Astrocyte (in vitro differentiated cells and primary cell): ENCODE measurements around the gene VPS26C. TPM values are rescaled to one million over a fixed set of nuclear protein-coding genes. Genes with fewer than 3 reads are reported as not detected.

Experiments used
- DNase-seq: peaks from one replicate; pipeline ENCODE4 v3.0.0-alpha.2; 2010; ENCODE audit warnings: low read depth
- FAIRE-seq: peaks from 2 replicates; lab custom pipeline; 2011; peaks lifted over from hg19 to GRCh38; lab: Jason Lieb, UNC
- H2AFZ ChIP-seq: 2 replicates; pipeline ENCODE4 v1.6.0; 2012; ENCODE audit warnings: low read depth, low read length, inconsistent platforms
- H3K27ac ChIP-seq: 2 replicates; pipeline ENCODE4 v1.5.1; 2011; ENCODE audit warnings: low read depth, low read length, inconsistent platforms
- H3K27me3 ChIP-seq: 2 replicates; pipeline ENCODE4 v1.6.0; 2011; ENCODE audit warnings: low read length, inconsistent platforms; ENCODE audit not compliant: insufficient read depth
- H3K36me3 ChIP-seq: 2 replicates; pipeline ENCODE4 v1.5.1; 2011; ENCODE audit warnings: low read length, inconsistent platforms; ENCODE audit not compliant: insufficient read depth
- H3K4me1 ChIP-seq: 2 replicates; pipeline ENCODE4 v1.5.1; 2011; ENCODE audit warnings: low read length, inconsistent platforms; ENCODE audit not compliant: insufficient read depth
- H3K4me2 ChIP-seq: 2 replicates; pipeline ENCODE4 v1.6.0; 2012; ENCODE audit warnings: low read length, inconsistent platforms
- H3K4me3 ChIP-seq: 2 replicates; pipeline ENCODE4 v1.5.1; 2011; ENCODE audit warnings: low read depth, mild to moderate bottlenecking, low read length, inconsistent platforms; ENCODE audit not compliant: insufficient read depth
- H3K79me2 ChIP-seq: 2 replicates; pipeline ENCODE4 v1.6.0; 2012; ENCODE audit warnings: mild to moderate bottlenecking, low read length, inconsistent platforms; ENCODE audit not compliant: insufficient read depth
- H3K9ac ChIP-seq: 2 replicates; pipeline ENCODE4 v1.6.0; 2012; ENCODE audit warnings: mild to moderate bottlenecking, low read length, inconsistent platforms
- H3K9me3 ChIP-seq: 2 replicates; pipeline ENCODE4 v1.5.1; 2012; ENCODE audit warnings: low read depth, mild to moderate bottlenecking, low read length, inconsistent platforms; ENCODE audit not compliant: insufficient read depth
- H4K20me1 ChIP-seq: 2 replicates; pipeline ENCODE4 v1.6.0; 2012; ENCODE audit warnings: low read length, inconsistent platforms; ENCODE audit not compliant: insufficient read depth
- H3K27ac Mint-ChIP-seq: one replicate; pipeline ENCODE4 v1.8.0; 2021; ENCODE audit warnings: mild to moderate bottlenecking, mixed read lengths; ENCODE audit not compliant: unreplicated experiment
- H3K27me3 Mint-ChIP-seq: one replicate; pipeline ENCODE4 v1.8.0; 2021; ENCODE audit warnings: low read depth, mixed read lengths; ENCODE audit not compliant: unreplicated experiment
- H3K36me3 Mint-ChIP-seq: one replicate; pipeline ENCODE4 v1.8.0; 2021; ENCODE audit warnings: low read depth, mixed read lengths; ENCODE audit not compliant: unreplicated experiment
- H3K4me1 Mint-ChIP-seq: one replicate; pipeline ENCODE4 v1.8.0; 2021; ENCODE audit warnings: low read depth, mixed read lengths; ENCODE audit not compliant: unreplicated experiment
- H3K4me3 Mint-ChIP-seq: one replicate; pipeline ENCODE4 v1.8.0; 2021; ENCODE audit warnings: mild to moderate bottlenecking, moderate library complexity, mixed read lengths; ENCODE audit not compliant: unreplicated experiment
- H3K9me3 Mint-ChIP-seq: one replicate; pipeline ENCODE4 v1.8.0; 2021; ENCODE audit warnings: mild to moderate bottlenecking, mixed read lengths; ENCODE audit not compliant: unreplicated experiment
- CTCF ChIP-seq: IDR thresholded peaks from 2 replicates; pipeline ENCODE4 v1.5.1; 2011; ENCODE audit warnings: low read depth, mild to moderate bottlenecking, inconsistent platforms, low read length, moderate library complexity; ENCODE audit not compliant: insufficient read depth
- EZH2 ChIP-seq: IDR thresholded peaks from 2 replicates; pipeline ENCODE4 v1.6.1; 2012; ENCODE audit warnings: mild to moderate bottlenecking, low read length, inconsistent platforms; ENCODE audit not compliant: insufficient read depth
- total RNA-seq: library from RNA; stranded (reverse); gene quantifications from 2 replicates; pipeline ENCODE4 v1.2.1, GENCODE V29; 2021

The VPS26C gene
- total RNA-seq, 1 donor from 2014 or later = 52.9 TPM

GRCh38 chr21:37276377-37276776, 9.2 kb upstream of the VPS26C start:
- Mint-ChIP-seq H3K36me3 (no peaks in the 10 kb centered on the region), H3K9me3 (no peaks in the 10 kb centered on the region), H3K4me3 (no peak overlapping the region), H3K27me3 (no peaks in the 10 kb centered on the region), H3K27ac (no peak overlapping the region), H3K4me1 (no peaks in the 10 kb centered on the region)
- no peak for FAIRE-seq
- no peak overlapping the region for H2AFZ ChIP-seq
- no peaks in the 10 kb centered on the region for H3K36me3 ChIP-seq
- no peak overlapping the region for H3K4me2 ChIP-seq
- H3K79me2 ChIP-seq = no peaks in the 10 kb centered on the region
- H3K9ac ChIP-seq = no peak overlapping the region
- H4K20me1 ChIP-seq = no peaks in the 10 kb centered on the region
- H3K4me3 ChIP-seq = no peak overlapping the region
- no peaks in the 10 kb centered on the region for H3K4me1 ChIP-seq
- no peak for TF ChIP-seq EZH2
- no peak for TF ChIP-seq CTCF
- H3K27me3 ChIP-seq = peaks cover 4% of the 10 kb centered on the region
- no peak for DNase-seq
- no peak overlapping the region for H3K27ac ChIP-seq
- H3K9me3 ChIP-seq = no peaks in the 10 kb centered on the region

- no peak overlapping the region for H3K9ac ChIP-seq
- Mint-ChIP-seq H3K9me3 (no peaks in the 10 kb centered on the region), H3K4me3 (no peak overlapping the region), H3K4me1 (no peaks in the 10 kb centered on the region), H3K27me3 (no peaks in the 10 kb centered on the region), H3K27ac (no peak overlapping the region), H3K36me3 (peaks cover 4% of the 10 kb centered on the region)
- H3K4me3 ChIP-seq = no peak overlapping the region
- no peak overlapping the region for H3K27ac ChIP-seq
- peaks cover 4% of the 10 kb centered on the region for H3K27me3 ChIP-seq
- DNase-seq = no peak
- H2AFZ ChIP-seq = no peak overlapping the region
- H3K79me2 ChIP-seq = no peaks in the 10 kb centered on the region
- no peak for FAIRE-seq
- TF ChIP-seq EZH2 (no peak), CTCF (no peak)
- H3K36me3 ChIP-seq = no peaks in the 10 kb centered on the region
- H3K9me3 ChIP-seq = no peaks in the 10 kb centered on the region
- H3K4me2 ChIP-seq = no peak overlapping the region
- no peaks in the 10 kb centered on the region for H3K4me1 ChIP-seq
- H4K20me1 ChIP-seq = no peaks in the 10 kb centered on the region
Observed at GRCh38 chr21:37273911-37274690, 7.0 kb upstream of the VPS26C start.

- Histone ChIP-seq H4K20me1 (no peaks in the 10 kb centered on the region), H3K9ac (no peak overlapping the region), H3K9me3 (no peaks in the 10 kb centered on the region), H3K4me2 (no peak overlapping the region), H3K4me3 (no peak overlapping the region), H3K79me2 (peaks cover 4% of the 10 kb centered on the region), H3K27me3 (peaks cover 4% of the 10 kb centered on the region), H3K27ac (no peak overlapping the region), H2AFZ (no peak overlapping the region), H3K4me1 (no peaks in the 10 kb centered on the region), H3K36me3 (no peaks in the 10 kb centered on the region)
- Mint-ChIP-seq H3K27me3 (no peaks in the 10 kb centered on the region), H3K4me3 (no peak overlapping the region), H3K9me3 (no peaks in the 10 kb centered on the region), H3K4me1 (no peaks in the 10 kb centered on the region), H3K27ac (no peak overlapping the region), H3K36me3 (peaks cover 4% of the 10 kb centered on the region)
- FAIRE-seq (no peak), DNase-seq (no peak)
- TF ChIP-seq EZH2 (no peak), CTCF (no peak)
Observed at GRCh38 chr21:37273440-37273839, 6.3 kb upstream of the VPS26C start.
